BE2C (cell line): ENCODE data around the gene SMOC1.

Source experiments
- DNase-seq: peaks from one replicate; pipeline ENCODE4 v3.0.0-alpha.2; 2020
- H3K27me3 ChIP-seq: fragments of 250-450 bp; sonication (Bioruptor Pico); 2 replicates; pipeline ENCODE4 v1.5.1; 2020; ENCODE audit warnings: mild to moderate bottlenecking
- H3K36me3 ChIP-seq: fragments of 250-450 bp; sonication (Bioruptor Pico); 2 replicates; pipeline ENCODE4 v1.5.1; 2020; ENCODE audit warnings: mild to moderate bottlenecking
- H3K4me1 ChIP-seq: fragments of 250-450 bp; sonication (Bioruptor Pico); 2 replicates; pipeline ENCODE4 v1.5.1; 2020
- H3K4me3 ChIP-seq: 2 replicates; pipeline ENCODE4 v1.5.1; 2011; ENCODE audit warnings: low read depth, low read length
- H3K9me3 ChIP-seq: fragments of 250-450 bp; sonication (Bioruptor Pico); 2 replicates; pipeline ENCODE4 v1.5.1; 2020
- TF ChIP-seq, protein P1 (sequence below): IDR thresholded peaks from 2 replicates; pipeline ENCODE4 v1.5.1; 2012; ENCODE audit warnings: mild to moderate bottlenecking, low read depth, low read length

Gene SMOC1

DNA sequence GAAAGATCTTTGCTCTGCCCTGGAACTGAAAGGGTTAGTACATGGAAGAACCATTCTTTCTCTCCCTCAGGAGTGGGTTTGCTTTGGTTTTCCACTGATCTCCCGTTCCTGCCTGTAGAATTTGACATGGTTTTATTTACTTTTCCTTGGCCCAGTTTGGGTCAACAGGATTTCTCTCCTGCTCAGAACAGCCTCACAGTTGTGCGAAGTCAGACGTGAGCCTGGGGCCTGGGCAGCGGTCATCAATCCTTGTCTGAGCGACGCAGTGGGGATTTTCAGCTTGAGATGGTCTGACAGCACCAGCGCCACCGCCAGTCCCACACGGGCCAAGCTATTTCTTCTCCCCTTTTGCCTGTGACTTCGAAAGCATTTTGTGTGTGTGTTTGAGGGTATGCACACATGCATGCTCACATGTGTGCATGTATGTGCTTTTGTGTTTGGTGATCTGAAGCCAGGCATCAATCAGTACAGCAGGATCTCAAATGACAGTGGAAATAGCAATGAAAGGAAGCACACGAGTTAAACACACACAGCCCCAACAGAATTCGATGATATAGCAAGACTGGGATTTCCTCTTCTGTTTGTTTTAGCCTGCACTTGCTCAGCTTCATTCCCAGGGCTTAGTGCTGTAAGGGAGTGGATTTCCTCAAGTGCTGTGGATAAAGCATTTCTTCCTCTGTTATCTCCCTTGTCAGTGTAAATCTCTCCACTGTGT lies 58.3 kb downstream of the SMOC1 start:
- H3K27me3 ChIP-seq = peaks cover 18% of the 10 kb centered on the region
- TF ChIP-seq, protein P1, sequence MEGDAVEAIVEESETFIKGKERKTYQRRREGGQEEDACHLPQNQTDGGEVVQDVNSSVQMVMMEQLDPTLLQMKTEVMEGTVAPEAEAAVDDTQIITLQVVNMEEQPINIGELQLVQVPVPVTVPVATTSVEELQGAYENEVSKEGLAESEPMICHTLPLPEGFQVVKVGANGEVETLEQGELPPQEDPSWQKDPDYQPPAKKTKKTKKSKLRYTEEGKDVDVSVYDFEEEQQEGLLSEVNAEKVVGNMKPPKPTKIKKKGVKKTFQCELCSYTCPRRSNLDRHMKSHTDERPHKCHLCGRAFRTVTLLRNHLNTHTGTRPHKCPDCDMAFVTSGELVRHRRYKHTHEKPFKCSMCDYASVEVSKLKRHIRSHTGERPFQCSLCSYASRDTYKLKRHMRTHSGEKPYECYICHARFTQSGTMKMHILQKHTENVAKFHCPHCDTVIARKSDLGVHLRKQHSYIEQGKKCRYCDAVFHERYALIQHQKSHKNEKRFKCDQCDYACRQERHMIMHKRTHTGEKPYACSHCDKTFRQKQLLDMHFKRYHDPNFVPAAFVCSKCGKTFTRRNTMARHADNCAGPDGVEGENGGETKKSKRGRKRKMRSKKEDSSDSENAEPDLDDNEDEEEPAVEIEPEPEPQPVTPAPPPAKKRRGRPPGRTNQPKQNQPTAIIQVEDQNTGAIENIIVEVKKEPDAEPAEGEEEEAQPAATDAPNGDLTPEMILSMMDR = no peak
- no peak for DNase-seq

DNA sequence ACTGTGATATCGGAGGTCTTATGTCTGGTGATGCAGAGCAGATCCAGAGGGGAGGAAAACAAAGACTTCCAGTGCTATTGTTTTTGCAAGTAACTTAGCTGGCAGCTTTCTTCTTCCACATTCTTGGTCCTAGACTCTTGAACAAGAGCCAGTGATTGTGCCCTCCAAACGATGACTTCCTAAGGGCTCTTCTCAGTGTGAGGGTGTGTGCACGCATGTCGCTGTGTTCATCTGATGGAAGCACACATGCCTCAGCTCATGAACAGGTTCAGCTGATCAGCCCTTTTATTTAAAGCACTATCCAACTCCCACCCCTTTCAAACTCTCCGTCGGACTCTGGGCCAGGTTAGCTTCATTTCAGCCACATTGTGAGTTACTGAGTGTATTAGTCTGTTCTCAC lies 59.5 kb downstream of the SMOC1 start:
- Histone ChIP-seq H3K27me3 (peaks cover 22% of the 10 kb centered on the region), H3K4me3 (no peak overlapping the region), H3K9me3 (no peaks in the 10 kb centered on the region), H3K4me1 (no peaks in the 10 kb centered on the region), H3K36me3 (no peaks in the 10 kb centered on the region)
- TF ChIP-seq, protein P1 = no peak
- no peak for DNase-seq

More for the DNA sequence above, 58.3 kb downstream of the SMOC1 start:
- Histone ChIP-seq H3K4me1 (no peaks in the 10 kb centered on the region), H3K4me3 (no peak overlapping the region), H3K9me3 (no peaks in the 10 kb centered on the region), H3K36me3 (no peaks in the 10 kb centered on the region)

DNA sequence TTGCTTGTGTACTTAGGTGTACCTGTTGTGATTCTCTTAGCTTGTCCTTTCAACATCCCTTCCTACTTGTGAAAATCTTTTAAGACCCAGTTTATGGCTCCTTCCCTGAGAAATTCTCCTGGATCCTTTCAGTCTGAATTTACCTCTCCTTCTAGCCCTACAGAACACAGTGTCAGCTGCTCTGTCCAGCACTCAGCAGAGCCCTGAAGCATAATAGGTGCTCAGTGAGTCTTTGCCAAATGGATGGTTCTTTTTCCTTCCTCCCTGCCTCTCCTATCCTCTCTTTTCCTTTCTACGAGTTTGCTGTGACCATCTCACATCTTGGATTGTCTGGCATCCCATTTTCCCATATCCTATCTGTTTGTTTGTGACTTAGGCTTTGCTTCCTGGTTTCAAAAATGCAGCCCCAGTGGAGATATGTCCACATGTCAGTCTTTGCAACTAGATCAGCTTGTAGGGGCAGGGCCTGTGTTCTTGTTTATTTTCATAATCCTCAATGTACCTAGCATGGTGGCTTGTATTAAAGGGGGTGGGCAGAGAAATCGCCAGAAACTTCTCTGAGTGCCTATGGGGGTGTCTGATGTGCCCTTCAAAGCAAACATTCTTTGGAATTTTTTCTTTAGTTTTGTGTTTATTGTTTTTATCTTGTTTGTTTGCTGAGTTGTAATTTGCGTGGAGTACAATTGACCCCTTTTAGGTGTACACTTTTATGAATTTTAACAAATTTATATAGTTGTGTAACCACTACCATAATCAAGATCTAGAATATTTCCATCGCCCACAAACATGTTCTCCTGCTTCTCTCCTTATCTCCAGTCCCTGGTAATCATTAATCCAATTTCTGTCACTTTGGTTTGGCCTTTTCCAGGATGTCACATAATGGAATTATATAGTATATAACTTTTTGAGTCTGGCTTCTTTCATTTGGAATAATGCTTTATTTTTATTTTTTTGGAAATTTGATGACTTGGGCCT lies 62.8 kb downstream of the SMOC1 start:
- DNase-seq = no peak
- TF ChIP-seq, protein P1 = no peak
- peaks cover 17% of the 10 kb centered on the region for H3K27me3 ChIP-seq

DNA sequence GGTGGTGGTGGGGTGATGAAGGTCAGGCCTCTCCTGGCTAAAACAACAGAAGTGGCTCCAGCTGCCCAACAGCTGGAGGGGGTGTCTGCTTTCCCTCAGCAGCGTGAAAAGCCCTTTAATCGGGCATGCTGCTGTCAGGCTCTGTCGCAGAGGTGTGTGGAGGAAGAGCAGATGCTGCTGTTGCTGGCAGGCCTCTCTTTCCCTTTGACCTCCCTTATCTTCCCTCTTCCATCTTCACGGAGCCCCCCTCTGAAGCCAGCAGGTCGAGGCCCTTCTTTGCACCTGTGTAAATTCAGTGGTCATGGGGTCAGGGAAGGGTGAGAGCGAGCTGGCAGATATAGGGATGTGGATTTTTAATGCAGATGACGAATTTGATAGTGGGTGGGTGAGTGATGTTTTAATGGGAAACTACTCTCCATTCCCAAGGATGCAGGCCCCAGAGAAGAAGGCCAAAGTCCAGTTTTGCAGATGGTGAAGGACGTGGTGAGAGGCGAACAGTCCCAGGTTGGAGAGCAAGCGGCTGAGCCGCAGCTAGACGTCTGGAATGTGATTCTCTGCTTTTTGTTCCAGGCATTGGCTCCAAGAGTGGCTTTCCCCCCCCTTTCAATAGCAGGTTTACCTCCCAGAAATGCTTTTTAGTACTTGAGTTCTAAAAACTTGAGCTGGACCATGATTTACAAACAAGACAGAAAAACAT lies 64.0 kb downstream of the SMOC1 start:
- no peaks in the 10 kb centered on the region for H3K9me3 ChIP-seq
- DNase-seq = no peak
- peaks cover 17% of the 10 kb centered on the region for H3K27me3 ChIP-seq
- TF ChIP-seq, protein P1 = no peak
- no peak overlapping the region for H3K4me3 ChIP-seq
- no peaks in the 10 kb centered on the region for H3K4me1 ChIP-seq
- H3K36me3 ChIP-seq = no peaks in the 10 kb centered on the region

More for the DNA sequence above, 62.8 kb downstream of the SMOC1 start:
- Histone ChIP-seq H3K4me1 (no peaks in the 10 kb centered on the region), H3K4me3 (no peak overlapping the region), H3K9me3 (no peaks in the 10 kb centered on the region), H3K36me3 (no peaks in the 10 kb centered on the region)

DNA sequence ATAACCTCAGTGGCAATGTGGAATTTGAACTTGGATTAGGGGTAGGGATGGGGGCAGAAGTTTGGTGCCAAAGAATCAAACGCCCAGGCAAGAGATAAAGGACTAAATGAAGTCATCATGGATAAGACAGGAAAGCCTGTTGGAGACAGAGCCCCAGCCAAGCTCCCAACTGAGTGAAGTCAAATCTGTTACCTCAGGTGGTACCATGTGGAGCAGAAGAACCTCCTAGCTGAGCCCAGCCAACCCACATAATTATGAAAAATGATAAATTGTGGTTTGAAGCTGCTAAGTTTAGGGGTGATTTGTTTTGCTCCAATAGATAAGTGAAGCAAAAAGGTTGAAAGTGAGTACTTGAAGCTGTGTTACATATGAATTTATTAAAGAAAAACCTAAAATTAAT lies 66.1 kb downstream of the SMOC1 start:
- peaks cover 13% of the 10 kb centered on the region for H3K27me3 ChIP-seq

More for the DNA sequence above, 66.1 kb downstream of the SMOC1 start:
- TF ChIP-seq, protein P1 = no peak
- H3K4me3 ChIP-seq = no peak overlapping the region
- no peaks in the 10 kb centered on the region for H3K36me3 ChIP-seq
- DNase-seq = no peak
- H3K9me3 ChIP-seq = no peaks in the 10 kb centered on the region
- no peaks in the 10 kb centered on the region for H3K4me1 ChIP-seq
